Measurements from ENCODE around the gene KRTAP5-3.

DNA sequence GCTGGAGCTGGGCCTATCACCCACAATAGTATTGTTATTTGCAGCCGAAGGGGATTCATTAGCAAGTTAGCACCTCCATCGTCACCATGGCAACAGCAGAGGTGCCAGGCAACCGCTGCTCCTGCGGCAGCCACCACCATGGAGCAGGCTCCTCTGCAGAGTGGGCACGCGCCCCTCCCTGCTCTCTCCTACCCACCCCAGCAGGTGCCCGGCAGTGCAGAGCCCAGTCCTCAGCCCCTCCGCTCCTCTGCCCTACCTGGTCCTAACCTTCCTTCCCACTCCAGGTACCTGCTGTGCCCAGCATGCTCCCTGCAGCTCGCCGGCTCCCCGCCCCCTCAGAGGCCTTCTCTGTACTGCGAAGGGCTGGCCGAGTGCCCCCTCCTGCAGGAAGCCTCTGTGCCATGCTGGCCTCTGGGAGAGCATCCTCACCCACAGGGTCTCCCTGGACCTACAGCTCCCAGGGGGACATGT, 39.8 kb downstream of the KRTAP5-3 start:
- TF ChIP-seq CTCF (IDR thresholded peaks at IDR 0.05) (no peak), ZFX (IDR thresholded peaks at IDR 0.05; ENCODE audit: borderline replicate concordance) (no peak)
